CD4-positive, alpha-beta T cell treated with Interleukin-17A for 1 hour (primary cell): ENCODE data around the gene DAB1.

Experiments used
- DNase-seq: peaks from one replicate; pipeline ENCODE4 v3.0.0-alpha.2; 2020

Gene DAB1

DNA sequence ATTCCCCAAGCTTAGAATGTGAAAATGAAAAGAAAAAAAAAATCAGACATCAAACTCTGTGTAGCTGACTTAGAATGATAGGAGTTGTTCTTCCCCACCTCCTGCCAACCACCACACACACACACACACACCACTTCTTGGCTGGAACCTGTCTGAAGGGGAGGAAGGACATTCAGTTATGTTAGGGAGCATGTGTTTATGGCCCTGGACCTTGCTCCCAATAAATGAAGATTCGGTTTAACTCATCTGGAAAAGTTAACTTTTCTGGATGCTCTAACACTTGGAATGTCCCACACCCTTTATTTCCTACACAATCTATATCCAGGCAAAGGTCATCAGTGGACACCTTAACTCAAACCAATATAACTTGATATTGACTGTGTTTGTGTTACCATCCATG is 112.4 kb downstream of the DAB1 start:
- no peak for DNase-seq

DNA sequence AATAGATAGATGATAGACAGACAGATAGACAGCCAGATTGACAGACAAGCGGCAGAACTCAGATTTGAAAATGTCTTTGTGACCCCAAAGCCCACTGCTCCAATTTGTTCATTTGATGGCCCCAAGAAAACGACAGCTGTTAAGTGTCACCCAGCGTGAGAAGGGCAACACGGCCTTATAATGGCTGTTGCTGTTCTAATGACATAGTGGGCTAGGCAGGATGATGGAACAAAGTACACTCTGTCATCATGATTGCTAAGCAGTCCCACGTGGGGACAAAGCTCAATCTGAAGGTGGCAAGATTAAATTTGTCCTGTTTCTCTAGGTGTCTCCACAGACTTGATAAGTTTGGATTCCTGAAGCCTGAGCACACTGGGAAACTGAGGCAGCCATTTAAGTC is 112.9 kb downstream of the DAB1 start:
- no peak for DNase-seq

DNA sequence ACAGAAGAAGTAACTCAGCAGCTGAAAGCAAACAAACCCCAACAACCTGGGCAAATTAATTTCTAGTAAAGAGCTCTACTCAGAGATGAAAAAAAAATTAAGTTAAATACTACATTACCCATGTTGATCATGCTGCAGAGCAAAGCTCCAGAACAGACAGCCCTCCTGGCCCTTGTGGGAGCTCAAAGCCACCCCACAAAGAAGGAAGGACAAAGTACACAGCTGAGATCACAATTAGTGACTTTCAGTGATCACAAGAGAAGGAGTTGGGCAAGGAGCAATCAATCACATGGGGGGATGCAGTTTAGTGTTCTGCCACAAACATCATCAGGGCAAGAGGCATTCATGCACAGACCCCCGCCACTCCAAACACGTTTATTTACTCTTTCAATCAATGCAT is 114.2 kb downstream of the DAB1 start:
- DNase-seq = no peak

DNA sequence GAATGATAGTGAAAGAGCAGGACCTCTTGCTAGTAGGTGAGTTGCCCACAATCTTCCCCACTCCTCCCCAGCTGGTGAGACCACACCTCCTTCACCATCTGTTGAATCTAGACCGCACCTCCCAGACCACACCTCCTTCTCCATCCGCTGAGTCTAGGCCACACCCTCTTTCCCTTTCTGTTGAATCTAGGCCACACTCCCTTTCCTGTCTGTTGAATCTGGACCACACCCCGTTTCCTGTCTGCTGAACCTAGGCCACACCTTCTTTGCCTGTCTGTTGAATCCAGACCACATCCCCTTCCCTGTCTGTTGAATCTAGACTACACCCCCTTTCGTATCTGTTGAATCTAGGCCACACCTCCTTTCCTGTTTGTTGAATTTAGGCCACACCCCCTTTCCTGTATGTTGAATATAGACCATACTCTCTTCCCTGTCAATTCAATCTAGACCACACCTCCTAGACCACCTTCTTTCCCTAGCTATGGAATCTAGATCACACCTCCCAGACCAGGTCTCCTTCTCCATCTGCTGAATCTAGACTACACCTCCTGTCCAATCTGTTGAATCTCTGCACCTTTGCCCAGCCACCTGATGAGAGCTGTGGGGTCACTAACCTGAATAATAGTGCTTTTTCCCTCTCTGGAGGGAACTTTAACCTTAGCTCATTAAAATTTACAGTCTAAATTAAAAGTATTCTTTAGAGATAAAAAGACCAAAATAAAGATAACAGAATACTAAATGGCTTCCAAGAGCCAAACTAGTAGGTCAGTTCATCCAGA is 116.3 kb downstream of the DAB1 start:
- peak; percentile 93 for DNase-seq

DNA sequence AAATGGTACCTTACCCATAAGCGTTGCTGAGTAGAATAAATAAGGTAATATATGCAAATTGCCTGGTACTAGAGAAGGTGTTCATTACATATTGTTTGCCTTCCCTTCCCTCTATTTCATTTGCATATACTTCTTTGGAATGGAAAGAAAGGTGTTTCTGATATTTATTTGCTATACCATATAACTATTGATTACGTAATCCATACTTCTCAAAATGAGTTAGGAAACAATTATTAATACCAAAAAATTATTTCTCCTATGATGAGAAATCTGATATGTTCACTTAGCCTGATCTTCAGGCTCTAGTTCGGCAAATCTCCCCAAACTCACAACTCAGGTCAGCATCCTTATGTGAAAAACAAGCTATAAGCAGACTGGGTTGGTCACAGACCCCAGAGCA is 119.3 kb downstream of the DAB1 start:
- DNase-seq = no peak

DNA sequence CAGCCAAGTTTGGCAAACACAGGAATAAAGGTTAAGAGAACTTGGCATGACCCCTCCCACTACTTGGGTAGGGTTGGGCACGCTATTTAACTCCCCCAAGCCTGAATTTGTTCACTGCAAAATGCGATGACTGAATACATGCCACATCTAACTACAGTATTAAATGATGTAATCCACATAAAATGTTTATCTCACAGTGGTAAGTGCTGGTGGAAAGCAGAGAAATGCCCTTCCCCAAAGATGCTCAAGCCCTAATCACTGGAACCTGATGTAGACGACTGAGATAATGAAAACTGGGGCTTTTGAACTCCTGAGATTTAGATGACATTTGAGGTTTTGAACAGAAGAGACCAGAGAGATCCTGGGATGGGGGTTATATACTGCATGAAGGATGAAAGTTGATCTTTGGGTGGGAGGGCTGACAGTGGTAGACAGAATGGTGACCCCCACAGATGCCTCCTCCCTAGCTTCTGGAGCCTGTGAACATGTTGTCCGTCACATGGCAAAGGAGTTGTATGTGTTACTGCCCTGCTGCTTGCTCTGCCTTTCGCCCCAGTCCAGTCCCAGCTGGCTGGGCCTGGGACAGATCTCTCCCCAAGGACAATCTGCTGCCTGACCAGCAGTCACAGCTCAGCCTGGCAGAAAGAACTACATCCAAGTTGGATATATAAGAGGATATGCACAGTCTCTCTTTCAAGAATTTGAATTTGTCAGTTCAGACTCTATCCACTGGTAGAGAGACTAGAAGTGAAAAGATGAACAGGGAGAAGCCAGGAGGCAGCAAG is 120.9 kb downstream of the DAB1 start:
- no peak for DNase-seq

DNA sequence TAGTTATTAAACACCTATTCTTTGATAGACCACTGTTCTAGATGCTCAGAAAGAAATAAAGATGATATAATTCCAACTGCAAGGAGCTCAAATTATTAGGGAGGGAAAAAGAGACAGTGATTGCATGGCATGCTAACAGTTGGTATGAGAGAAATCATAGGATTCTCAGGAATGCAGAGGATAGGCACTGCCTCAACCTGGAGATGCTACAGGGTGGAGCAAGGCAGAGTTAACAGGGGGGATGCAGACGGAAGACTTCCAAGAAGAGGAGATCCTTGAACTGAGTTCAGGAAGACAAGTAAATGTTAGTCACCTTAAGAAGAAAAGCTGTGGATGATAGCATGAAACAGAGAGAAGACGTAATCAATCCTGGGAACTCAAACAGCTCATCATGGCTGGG is 123.7 kb downstream of the DAB1 start:
- no peak for DNase-seq

DNA sequence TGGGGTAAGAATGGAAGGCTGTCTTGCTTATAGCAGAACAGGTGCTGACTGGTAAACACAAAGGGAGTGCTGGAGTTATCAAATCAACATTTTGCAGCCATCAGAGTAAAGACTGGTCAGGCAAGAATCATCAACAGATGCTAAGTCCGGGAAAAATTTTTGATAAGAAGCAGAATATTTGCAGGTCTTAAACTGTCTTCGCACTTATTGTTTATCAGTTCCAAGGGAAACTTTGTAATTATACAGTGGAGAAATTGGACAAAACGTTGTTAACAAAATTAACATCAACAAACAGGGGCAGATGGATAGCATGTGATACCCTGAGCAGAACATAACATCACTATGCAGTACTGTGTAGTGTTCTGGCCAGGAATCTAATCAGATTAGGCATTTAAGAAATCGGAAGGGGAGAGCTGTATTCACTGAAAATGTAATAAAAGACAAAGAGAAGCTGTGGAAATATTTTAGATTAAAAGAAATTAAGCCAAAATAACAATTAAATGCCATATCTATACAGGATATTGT is 127.1 kb downstream of the DAB1 start:
- no peak for DNase-seq

DNA sequence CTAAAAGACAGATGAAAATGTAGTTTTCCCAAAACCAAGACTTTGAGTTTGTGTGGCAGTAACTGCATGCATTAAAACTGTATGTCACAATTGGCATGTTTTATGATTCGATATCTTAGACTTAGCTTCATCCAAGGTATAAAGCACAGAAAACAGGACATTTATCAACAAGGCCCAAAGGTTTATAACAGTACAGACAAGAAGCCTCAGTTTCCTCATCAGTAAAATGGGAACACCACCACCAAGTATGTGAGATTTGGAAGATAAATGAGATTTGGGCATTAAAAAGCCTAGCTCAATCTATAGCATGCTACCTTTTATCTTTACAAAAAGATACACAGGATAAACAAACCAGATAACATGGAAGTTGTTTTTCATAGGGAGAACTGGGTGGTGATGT is 128.5 kb downstream of the DAB1 start:
- no peak for DNase-seq

DNA sequence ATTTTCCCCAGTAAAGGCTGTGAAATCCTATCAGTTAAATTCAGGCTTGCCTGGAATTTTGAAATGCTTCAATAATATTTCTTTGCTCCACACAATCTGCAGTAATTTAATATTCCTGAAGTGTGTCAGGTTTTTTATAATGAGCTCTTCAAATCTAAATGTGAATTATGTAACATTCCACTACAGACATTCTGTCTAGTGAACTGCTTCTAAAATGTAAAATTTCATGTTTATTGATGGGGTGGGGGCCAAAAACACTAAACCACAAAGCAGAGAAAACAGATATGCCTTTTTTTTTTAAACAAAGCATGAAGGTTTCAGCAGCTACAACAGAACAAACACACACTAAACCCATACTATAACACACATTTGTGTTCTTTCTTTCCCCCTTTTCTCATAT is 129.7 kb downstream of the DAB1 start:
- DNase-seq = no peak

DNA sequence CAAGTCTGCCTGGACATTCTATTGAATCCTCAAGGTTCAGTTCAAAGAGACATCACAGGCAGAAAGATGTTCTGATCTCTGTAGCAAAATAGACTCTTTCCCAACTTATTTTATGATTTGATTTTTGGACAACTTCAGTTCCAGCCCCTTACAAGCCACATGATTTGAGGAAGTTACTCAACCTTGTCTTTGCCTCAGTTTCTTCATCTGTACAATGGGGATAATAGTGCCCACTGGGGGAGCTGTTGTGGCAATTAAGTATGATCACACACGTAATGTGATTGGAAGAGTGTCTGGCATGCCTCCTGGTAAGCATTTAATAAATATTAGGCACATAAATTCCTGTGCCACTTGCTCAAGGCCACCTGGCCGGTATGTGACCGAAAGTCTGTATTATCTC is 130.6 kb downstream of the DAB1 start:
- DNase-seq = no peak

DNA sequence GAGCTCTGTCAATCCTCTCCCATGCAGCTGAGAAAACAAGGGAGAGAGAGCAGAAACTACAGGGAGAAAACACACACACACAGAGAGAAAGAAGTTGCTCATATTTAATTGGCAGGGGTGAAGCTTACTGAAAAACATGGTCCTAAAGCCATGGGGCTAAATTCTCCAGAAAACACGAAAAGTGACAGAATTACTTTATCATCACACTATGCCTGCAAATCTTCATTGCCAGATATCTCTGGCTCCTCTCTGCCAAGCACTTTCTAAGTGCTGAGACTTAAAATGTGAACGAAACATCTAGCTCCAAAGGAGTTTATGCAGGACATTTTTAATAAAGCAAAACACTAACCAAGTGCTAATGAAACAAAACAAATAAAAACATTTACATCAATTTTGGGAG is 134.1 kb downstream of the DAB1 start:
- DNase-seq = no peak

DNA sequence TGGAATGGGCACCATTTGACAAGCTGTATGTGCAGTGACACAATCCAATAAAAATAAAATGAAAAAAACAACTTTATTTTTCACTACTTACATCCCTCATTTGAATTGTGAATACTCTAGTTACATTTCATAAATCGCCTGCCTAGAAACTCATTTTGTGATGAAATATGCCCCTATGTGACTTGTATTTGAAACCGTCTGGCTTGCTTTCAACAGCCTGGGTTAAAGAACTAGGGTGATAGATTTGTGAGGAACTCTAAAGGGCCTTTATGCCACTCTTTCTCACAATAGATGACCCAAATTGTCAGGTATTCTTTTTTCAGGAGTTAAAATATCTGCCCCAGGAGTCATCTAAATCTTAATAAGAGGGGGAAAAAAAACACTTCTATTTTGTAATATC is 137.9 kb downstream of the DAB1 start:
- DNase-seq = no peak

DNA sequence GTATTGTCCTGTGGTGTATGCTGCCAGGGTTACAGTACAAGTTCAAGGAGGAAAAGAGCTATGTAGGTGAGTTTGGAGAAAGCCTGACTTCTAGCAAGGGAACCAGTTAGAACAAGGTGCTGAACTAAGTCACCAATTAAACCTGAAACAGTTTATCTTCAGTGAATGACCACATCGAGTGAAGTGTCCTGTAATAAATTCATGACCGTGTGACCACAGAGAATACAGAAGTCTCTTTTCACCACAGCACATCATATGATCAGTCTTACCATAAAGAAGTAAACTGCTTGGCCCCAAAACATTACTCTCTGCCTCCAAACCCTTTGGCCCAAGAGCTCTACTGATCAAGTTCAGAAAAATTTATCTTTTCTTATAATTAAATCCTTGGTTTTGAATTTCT is 141.4 kb downstream of the DAB1 start:
- no peak for DNase-seq

DNA sequence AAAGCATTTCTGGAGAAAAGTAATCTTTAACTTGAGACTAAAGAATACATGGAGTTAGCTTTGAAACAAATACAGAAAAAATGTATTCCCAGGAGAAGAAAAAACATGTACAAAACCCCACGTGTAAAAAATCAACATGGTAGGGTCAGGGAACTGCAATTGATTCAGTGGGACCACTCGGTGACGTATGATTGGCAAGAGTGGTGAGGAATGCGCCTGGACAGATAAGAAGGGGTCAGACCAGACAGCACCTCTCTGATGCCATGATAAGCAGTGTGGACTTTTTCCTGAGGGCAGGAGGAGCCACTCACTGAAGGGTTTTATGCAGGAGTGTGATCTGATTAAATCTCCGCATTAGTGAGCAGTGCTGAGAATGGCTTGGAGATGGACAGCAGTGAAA is 142.5 kb downstream of the DAB1 start:
- no peak for DNase-seq

DNA sequence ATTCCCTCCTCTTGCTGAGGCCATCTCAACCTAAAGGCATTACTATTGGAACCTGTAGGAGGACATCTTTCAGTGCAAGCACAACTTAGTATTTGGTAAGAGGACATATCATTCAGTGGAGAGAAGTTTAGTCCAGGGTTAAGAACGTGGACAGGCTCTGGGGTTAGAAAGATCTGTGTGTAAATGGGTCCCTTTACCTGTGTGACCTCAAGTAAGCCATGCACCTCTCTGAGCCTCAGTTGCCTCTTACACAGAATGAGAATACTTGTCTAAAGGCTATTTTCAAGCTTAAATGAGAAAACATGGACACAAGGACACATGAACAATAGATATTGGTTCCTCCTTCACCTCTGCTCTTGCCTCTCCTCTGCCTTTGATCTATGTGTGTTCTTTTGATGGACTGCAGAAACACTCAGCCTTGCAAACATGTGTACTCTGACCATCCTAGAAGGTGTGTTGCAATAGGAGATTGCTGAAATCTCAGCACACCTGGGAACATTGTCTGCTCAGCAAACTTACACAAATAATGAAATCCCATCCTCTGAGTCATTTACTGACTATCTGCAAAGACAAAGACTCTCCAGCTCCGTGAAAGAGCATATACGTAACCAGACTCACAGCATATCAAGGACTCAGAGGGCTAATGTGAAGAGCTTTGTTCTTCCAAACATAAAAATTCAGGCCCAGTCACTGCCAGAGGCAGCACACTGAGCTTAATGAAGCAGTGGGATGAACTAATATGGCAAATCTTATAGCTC is 143.8 kb downstream of the DAB1 start:
- no peak for DNase-seq

DNA sequence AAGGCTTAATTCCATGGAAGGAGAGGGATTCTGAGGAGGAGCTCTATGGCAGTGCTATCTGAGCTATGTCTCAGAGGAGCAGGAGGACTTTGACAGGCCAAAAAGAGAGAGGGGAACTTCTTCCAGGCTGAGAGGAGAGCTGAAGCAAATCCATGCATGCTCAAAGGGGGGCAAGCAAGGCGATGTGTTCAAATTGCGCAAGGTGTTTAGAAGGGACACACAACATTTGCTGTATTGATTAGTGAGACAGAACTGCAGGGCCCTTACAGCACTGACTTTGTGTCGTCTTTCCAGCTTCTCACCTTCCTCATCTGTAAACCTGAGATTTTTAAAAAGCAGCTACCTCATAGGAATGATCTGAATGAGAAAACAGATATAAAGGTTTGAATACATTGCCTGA is 145.3 kb downstream of the DAB1 start:
- no peak for DNase-seq

DNA sequence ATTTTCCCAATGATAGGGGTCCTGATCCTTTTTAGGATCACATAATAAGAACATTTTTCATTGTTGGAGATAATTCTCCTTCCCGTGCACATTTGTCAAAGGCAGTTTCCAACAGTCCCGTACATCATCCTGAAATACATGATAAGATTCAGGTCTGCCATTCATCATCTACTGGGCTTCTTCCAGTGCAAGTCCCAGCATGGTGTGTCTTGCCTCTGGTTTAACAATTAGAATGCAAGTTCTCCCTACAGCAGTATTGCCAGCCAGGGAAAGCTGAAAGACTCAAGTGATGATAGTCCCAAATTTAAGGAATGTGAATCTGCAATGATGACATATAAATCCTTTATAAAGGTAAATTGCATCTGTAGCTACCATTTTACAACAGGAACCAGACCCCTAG is 146.2 kb downstream of the DAB1 start:
- no peak for DNase-seq

DNA sequence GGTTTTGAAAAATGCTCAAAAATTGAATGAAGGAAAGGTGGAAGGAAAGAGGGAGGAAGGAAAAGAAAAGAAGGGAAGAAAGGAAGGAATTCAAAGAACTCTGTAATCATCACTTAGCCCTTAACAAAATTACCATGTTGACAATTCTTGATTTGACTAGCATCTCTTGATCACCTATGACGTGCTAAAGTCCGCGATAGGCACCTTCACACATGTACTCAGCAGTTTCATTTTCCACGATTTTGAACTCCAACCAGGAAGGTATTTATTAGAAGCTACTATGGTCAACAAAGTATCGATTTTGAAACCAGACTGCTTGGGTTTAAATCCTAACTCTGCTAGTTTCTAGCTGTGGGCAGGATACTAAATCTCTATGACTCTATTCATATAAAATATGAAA is 146.9 kb downstream of the DAB1 start:
- DNase-seq = no peak

DNA sequence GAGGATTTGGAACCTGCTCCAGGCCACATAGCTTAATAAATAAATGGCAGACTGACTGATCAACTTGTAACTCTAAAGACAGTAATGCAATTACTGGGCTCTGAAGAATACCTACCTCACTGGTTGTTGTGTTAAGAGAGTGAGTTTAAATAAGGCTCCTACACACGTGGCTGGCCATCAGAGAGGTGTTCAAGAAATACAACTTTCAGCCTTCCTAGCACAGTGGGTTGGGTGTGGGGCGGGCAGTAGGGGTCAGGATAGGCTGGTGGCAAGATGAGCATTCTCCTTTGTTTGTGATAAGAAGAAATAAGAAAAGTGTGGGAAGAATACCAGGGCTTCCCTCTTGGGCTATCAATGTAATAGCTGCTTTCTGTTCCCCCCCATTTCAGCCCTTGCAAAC is 151.3 kb downstream of the DAB1 start:
- no peak for DNase-seq

DNA sequence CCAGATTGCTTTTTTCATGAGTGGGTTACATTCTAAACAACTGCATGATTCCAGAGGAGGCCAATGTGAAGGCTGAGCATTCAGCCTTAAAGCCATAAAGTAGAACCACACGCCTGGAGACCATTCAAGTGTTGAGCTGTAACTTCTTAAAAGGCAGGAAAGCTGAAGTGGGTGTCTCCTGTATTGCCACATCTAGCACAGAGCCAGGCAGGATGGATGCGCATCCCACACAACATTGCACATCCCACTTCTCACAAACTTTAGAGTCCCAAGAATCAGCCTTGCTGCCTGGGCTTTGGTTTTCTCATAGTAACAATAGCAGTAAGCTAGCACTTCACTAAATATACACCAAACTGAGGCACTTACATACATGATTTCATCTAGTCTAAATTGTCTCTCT is 151.7 kb downstream of the DAB1 start:
- no peak for DNase-seq

DNA sequence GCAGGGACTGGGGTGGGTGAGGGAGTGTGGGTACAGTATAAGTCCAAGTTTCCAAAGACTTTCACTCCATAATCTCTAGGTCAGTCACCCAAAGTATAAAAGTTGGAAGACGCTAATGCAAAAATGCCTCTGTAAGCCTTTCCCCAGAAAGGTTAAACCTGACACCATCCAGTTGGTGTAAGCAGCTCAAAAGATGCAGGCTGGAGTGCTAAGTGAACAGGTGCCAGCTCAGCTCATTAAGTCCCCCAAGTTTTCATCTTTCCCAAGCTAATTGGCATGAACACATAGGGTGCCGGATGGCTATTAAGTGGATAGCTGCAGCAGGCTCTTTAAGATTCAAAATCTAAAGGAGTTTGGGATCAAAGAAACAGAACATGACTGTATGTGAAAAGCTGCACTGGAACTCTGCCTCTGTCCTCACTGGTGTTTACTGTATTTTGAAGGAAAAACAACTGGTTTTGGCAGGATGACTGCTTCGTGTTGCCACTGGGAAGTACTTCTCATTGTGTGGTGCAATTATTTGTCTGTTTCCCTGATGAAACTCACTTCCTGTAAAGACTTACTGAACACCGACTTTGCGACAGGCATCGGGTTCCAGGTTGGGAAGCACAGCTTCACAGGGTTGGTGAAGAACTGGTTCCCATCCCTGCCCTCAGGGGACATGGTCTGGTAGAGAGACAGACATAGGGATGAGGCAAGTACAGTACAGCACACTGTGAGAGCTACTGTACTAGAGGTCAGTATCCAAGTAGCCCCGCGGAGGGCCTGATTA is 152.7 kb downstream of the DAB1 start:
- no peak for DNase-seq
